ENCODE data around the gene ALCAM. TPM values are rescaled to one million over a fixed set of nuclear protein-coding genes. Genes with fewer than 3 reads are reported as not detected.

ALCAM gene
- total and polyA plus RNA-seq, 2 donors (not counting 3 experiments of a cell fraction or from before 2014, with no cell fraction given) = 46.3 to 118 TPM

DNA sequence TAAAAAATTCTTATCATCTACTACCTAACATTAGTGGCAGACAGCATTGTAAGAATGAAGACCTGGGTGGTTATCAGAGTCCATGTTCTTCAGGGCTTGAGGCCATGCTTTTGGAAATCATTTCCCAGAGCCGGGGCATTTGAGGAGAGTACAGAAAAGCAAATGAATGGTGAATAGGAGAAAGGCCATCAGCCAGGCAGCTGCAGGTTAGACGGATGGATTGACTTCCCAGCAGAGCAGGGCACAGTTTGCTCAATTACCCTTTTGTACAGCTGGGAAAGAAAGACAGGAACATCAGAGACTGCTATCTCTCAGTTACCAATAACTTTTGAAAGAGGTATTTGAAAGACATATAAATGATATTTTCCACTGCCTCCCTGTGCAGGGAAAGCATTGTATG lies 135.6 kb downstream of the ALCAM start:
- Histone ChIP-seq H3K4me1 (ENCODE audit: control insufficient read depth, extremely low read depth, insufficient read depth, low read length) (no peaks in the 10 kb centered on the region), H2AFZ (ENCODE audit: low read depth, low read length) (no peak overlapping the region), H3K27me3 (ENCODE audit: control insufficient read depth in 2 of 2, insufficient read depth in 2 of 2, low read length in 2 of 2) (no peaks in the 10 kb centered on the region), H3K9me1 (replicated peaks; ENCODE audit: control insufficient read depth, extremely low read depth, insufficient read depth, low read length) (no peaks in the 10 kb centered on the region), H3K4me2 (ENCODE audit: insufficient read depth, low read length) (no peak overlapping the region), H3K79me2 (ENCODE audit: control insufficient read depth, insufficient read depth, low read length) (no peaks in the 10 kb centered on the region), H3K27ac (ENCODE audit: insufficient read depth, low read depth, low read length) (no peak overlapping the region), H3K9me3 (replicated peaks; ENCODE audit: control insufficient read depth, insufficient read depth, low read length) (no peaks in the 10 kb centered on the region), H3K36me3 (ENCODE audit: control insufficient read depth in 2 of 2, extremely low read depth in 1 of 2, insufficient read depth in 2 of 2, low read length in 2 of 2) (no peaks in the 10 kb centered on the region), H3K4me3 (replicated peaks in 1 of 3; ENCODE audit: insufficient read depth in 1 of 3, low read depth in 1 of 3, low read length in 3 of 3) (no peak overlapping the region), H3K9ac (replicated peaks; ENCODE audit: extremely low read depth, insufficient read depth, low read length) (no peak overlapping the region), H4K20me1 (replicated peaks; ENCODE audit: control insufficient read depth, extremely low read depth, insufficient read depth, low read length) (no peaks in the 10 kb centered on the region)
- CTCF ChIA-PET = interaction anchor here (1.5 to 1.6 kb wide), 2 partner anchors 8 to 16 kb away, joined by 4 to 5 read pairs; no protein-coding TSS in a partner anchor
- intact Hi-C loops (cut with micrococcal nuclease) (no loop called here), dilution Hi-C loops (cut with MboI; ENCODE audit: extremely low pct_ligation_motif_present, low sequenced_read_pairs) (no loop called here)
- POLR2A ChIA-PET = no interaction called here
- FAIRE-seq (no peak), DNase-seq (ENCODE audit: low read depth, low spot score) (no peak)
- no peak for TF ChIP-seq GATA2 (IDR thresholded peaks at IDR 0.05; ENCODE audit: insufficient read depth, insufficient read length, low read depth, low read length)
- TF ChIP-seq FOS (IDR thresholded peaks at IDR 0.05; ENCODE audit: borderline replicate concordance, insufficient read depth, low read length) = no peak
- BruUV-seq (replicated peaks) = no TSS peak

DNA sequence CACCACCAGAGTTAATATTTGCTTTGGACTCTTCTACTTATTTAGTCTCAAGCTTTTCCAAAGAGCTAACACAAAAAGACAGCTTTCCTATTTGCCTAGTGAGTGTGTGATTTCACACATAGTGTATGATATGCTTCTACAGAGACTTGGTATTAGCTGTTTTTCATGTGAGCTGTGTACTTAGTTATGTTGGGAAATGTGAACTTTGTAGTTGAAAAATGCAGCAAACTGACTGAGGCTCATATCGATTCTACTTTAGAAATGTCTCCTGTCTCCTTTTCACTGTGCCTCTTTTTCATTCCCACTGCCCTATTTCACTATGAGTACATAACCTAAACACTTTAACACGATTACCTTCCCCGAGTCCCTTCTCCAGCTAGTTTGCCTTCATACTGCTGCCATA lies 136.5 kb downstream of the ALCAM start:
- TF ChIP-seq, protein P1, sequence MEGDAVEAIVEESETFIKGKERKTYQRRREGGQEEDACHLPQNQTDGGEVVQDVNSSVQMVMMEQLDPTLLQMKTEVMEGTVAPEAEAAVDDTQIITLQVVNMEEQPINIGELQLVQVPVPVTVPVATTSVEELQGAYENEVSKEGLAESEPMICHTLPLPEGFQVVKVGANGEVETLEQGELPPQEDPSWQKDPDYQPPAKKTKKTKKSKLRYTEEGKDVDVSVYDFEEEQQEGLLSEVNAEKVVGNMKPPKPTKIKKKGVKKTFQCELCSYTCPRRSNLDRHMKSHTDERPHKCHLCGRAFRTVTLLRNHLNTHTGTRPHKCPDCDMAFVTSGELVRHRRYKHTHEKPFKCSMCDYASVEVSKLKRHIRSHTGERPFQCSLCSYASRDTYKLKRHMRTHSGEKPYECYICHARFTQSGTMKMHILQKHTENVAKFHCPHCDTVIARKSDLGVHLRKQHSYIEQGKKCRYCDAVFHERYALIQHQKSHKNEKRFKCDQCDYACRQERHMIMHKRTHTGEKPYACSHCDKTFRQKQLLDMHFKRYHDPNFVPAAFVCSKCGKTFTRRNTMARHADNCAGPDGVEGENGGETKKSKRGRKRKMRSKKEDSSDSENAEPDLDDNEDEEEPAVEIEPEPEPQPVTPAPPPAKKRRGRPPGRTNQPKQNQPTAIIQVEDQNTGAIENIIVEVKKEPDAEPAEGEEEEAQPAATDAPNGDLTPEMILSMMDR (IDR thresholded peaks at IDR 0.05; ENCODE audit: extremely low read depth in 1 of 2, insufficient read depth in 1 of 2, low read depth in 1 of 2, low read length in 2 of 2) = no peak
- TF ChIP-seq GATA2 (IDR thresholded peaks at IDR 0.05; ENCODE audit: insufficient read depth, insufficient read length, low read depth, low read length) (no peak), FOS (IDR thresholded peaks at IDR 0.05; ENCODE audit: borderline replicate concordance, insufficient read depth, low read length) (no peak), POLR2A (IDR thresholded peaks at IDR 0.05; ENCODE audit: low read depth, low read length) (no peak), POLR2AphosphoS5 (IDR thresholded peaks at IDR 0.05; ENCODE audit: insufficient read depth, low read depth, low read length) (no peak), MYC (IDR thresholded peaks at IDR 0.05; ENCODE audit: low read depth, low read length) (no peak), JUN (IDR thresholded peaks at IDR 0.05; ENCODE audit: borderline replicate concordance, insufficient read depth, insufficient read length, low read depth) (no peak), EZH2 (IDR thresholded peaks at IDR 0.05; ENCODE audit: borderline replicate concordance, low read depth, low read length, severe bottlenecking) (no peak)
- TF ChIP-seq, protein P2, sequence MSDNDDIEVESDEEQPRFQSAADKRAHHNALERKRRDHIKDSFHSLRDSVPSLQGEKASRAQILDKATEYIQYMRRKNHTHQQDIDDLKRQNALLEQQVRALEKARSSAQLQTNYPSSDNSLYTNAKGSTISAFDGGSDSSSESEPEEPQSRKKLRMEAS (IDR thresholded peaks at IDR 0.05; ENCODE audit: insufficient read depth, insufficient read length) = no peak
- H3K36me3 ChIP-seq (ENCODE audit: control insufficient read depth in 2 of 2, extremely low read depth in 1 of 2, insufficient read depth in 2 of 2, low read length in 2 of 2) = no peaks in the 10 kb centered on the region
- H3K4me2 ChIP-seq (ENCODE audit: insufficient read depth, low read length) = no peak overlapping the region
- H3K9me3 ChIP-seq (replicated peaks; ENCODE audit: control insufficient read depth, insufficient read depth, low read length) = no peaks in the 10 kb centered on the region
- H3K9ac ChIP-seq (replicated peaks; ENCODE audit: extremely low read depth, insufficient read depth, low read length) = no peak overlapping the region
- no peaks in the 10 kb centered on the region for H3K27me3 ChIP-seq (ENCODE audit: control insufficient read depth in 2 of 2, insufficient read depth in 2 of 2, low read length in 2 of 2)
- CTCF ChIA-PET = interaction anchor here (0.9 to 1.6 kb wide), 3 partner anchors 8 to 15 kb away, joined by 4 to 5 read pairs (median 4); no protein-coding TSS in a partner anchor
- dilution Hi-C loops (cut with MboI; ENCODE audit: extremely low pct_ligation_motif_present, low sequenced_read_pairs) = no loop called here
- H3K4me3 ChIP-seq (replicated peaks in 1 of 3; ENCODE audit: insufficient read depth in 1 of 3, low read depth in 1 of 3, low read length in 3 of 3) = no peak overlapping the region
- FAIRE-seq = no peak
- no peak overlapping the region for H3K27ac ChIP-seq (ENCODE audit: insufficient read depth, low read depth, low read length)
- H3K9me1 ChIP-seq (replicated peaks; ENCODE audit: control insufficient read depth, extremely low read depth, insufficient read depth, low read length) = no peaks in the 10 kb centered on the region
- POLR2A ChIA-PET = no interaction called here
- H3K4me1 ChIP-seq (ENCODE audit: control insufficient read depth, extremely low read depth, insufficient read depth, low read length) = no peaks in the 10 kb centered on the region
- no peaks in the 10 kb centered on the region for H3K79me2 ChIP-seq (ENCODE audit: control insufficient read depth, insufficient read depth, low read length)
- no peak for DNase-seq (ENCODE audit: low read depth, low spot score)
- intact Hi-C loops (cut with micrococcal nuclease) = no loop called here
- no peak overlapping the region for H2AFZ ChIP-seq (ENCODE audit: low read depth, low read length)
- BruUV-seq (replicated peaks) = no TSS peak
- no peaks in the 10 kb centered on the region for H4K20me1 ChIP-seq (replicated peaks; ENCODE audit: control insufficient read depth, extremely low read depth, insufficient read depth, low read length)
